Pulmonary artery endothelial cell (primary cell): Measurements from ENCODE around the gene AQP2. TPM values are rescaled to one million over a fixed set of nuclear protein-coding genes. Genes with fewer than 3 reads are reported as not detected.
"Not testable (repeated sequence)": the region's sequence is repeated elsewhere in the genome, so short reads cannot be mapped to it uniquely, and the experiment has no call there.

Source experiments
- DNase-seq: peaks from one replicate; pipeline ENCODE4 v3.0.0-alpha.2; 2011; ENCODE audit warnings: low read depth, low spot score
- total RNA-seq: library from RNA; depleted of rRNA; stranded (reverse); fragments of >200 nt; gene quantifications from 2 replicates; pipeline ENCODE4 v1.2.3, GENCODE V29; 2014

The AQP2 gene
- total RNA-seq, 1 donor from 2014 or later, result not detected

GRCh38 chr12:49985981-49986380 is 35.4 kb downstream of the AQP2 start:
- no peak for DNase-seq

DNA sequence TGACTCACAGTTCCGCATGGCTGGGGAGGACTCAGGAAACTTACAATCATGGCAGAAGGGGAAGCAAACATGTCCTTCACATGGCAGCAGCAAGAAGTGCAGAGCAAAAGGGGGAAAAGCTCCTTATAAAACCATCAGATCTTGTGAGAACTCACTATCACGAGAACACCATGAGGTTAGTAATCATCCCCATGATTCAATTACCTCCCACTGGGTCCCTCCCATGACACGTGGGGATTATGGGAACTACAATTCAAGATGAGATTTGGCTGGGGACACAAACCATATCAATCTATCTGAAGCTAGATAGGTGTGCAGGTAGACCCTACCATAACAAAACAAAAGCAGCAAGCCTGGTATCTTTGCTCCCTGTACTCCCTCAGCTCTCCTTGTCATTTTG is 35.9 kb downstream of the AQP2 start:
- DNase-seq, result not testable (repeated sequence)

GRCh38 chr12:49987625-49988303 is 37.2 kb downstream of the AQP2 start:
- no peak for DNase-seq

DNA sequence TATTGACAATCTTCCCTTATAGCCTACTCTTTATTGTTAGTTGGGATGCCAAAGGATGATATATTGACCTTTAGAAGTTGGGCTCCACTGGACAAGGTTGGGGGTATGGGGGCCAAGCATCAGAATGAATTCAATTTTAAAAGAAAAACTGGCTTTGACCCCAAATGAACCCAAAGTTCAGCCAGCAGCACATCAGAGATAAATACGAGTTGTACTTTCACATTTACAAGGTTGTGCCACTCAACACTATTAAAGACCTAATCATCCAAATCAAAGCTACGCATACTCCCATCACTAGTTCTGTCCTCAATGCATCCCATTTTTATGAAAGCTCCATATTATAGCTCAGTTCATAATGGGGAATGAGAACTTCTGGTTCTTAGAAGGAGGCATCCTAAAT is 38.9 kb downstream of the AQP2 start:
- not testable (repeated sequence) for DNase-seq

GRCh38 chr12:49990273-49990672 is 39.7 kb downstream of the AQP2 start:
- DNase-seq, result no peak

DNA sequence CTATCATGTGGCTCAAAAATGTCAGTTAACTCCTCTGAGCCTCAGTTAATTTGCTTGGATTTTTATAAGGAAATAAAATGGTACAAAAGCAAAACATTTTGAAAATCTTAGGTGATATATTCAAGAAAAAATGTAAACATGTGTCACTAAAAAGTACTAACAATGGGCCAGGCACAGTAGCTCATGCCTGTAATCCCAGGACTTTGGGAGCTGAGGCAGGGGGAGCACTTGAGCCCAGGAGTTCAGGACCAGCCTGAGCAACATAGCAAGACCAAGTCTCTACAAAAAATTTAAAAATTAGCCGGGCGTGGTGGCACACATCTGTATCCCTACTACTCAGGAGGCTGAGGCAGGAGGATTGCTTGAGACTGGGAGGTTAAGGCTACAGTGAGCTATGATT is 47.9 kb downstream of the AQP2 start:
- no peak for DNase-seq

DNA sequence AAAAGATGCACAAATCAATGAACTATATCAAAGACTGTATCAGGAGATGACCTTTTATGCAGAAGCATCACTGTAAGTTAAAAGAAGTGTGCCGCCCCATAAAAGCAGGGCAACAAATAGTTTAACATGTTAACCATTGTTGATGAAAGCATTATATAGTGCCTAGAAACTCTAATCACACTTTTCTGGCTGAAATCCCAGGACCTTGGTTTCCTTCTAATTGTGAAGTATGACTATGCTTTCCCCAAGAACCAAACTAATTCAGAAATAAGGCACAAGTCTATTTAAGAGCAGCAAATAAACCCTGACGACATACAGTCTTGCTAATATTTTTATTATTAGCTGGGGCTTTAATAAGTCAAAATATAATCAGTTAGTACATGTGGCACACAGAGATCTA is 53.1 kb downstream of the AQP2 start:
- DNase-seq, result no peak

GRCh38 chr12:50004696-50005095 is 54.2 kb downstream of the AQP2 start:
- DNase-seq, result no peak

GRCh38 chr12:50005175-50005574 is 54.6 kb downstream of the AQP2 start:
- DNase-seq, result no peak

GRCh38 chr12:50006280-50006679 is 55.7 kb downstream of the AQP2 start:
- no peak for DNase-seq

GRCh38 chr12:50006754-50007442 is 56.4 kb downstream of the AQP2 start:
- no peak for DNase-seq

Other genes with a start within 250 kb of the AQP2 start
- 69.7 and 80.3 TPM in 2 replicates for gene FMNL3, start 243.3 kb upstream of the AQP2 start, total RNA-seq
- 333 and 433 TPM in 2 replicates for gene TMBIM6, start 209.2 kb upstream of the AQP2 start, total RNA-seq
- gene NCKAP5L, start 122.3 kb upstream of the AQP2 start, total RNA-seq, result 11.8 and 11.9 TPM in 2 replicates
- 2.3 and 3.1 TPM in 2 replicates for gene BCDIN3D, start 107.6 kb upstream of the AQP2 start, total RNA-seq
- gene FAIM2, start 46.8 kb upstream of the AQP2 start, total RNA-seq, result not detected in 2 replicates
- 0.07 and 0.60 TPM in 2 replicates for gene AQP5, start 11.1 kb downstream of the AQP2 start, total RNA-seq
- gene AQP6, start 22.2 kb downstream of the AQP2 start, total RNA-seq, result 0.04 TPM in 1 of 2 replicates, not detected in the other
- gene RACGAP1, start 74.8 kb downstream of the AQP2 start, total RNA-seq, result 49.2 and 84.9 TPM in 2 replicates
- gene ASIC1, start 106.9 kb downstream of the AQP2 start, total RNA-seq, result 0.14 and 0.59 TPM in 2 replicates
- gene SMARCD1, start 134.6 kb downstream of the AQP2 start, total RNA-seq, result 64.4 and 66.3 TPM in 2 replicates
- not detected in 2 replicates for gene GPD1, start 153.3 kb downstream of the AQP2 start, total RNA-seq
- 21.0 and 41.5 TPM in 2 replicates for gene COX14, start 161.5 kb downstream of the AQP2 start, total RNA-seq
- 44.1 and 49.5 TPM in 2 replicates for gene CERS5, start 216.6 kb downstream of the AQP2 start, total RNA-seq